ENCODE results near the gene CCDC14. TPM values are rescaled to one million over a fixed set of nuclear protein-coding genes. Genes with fewer than 3 reads are reported as not detected.

CCDC14 gene
- total RNA-seq, 1 donor from 2014 or later: 10.0 TPM

DNA sequence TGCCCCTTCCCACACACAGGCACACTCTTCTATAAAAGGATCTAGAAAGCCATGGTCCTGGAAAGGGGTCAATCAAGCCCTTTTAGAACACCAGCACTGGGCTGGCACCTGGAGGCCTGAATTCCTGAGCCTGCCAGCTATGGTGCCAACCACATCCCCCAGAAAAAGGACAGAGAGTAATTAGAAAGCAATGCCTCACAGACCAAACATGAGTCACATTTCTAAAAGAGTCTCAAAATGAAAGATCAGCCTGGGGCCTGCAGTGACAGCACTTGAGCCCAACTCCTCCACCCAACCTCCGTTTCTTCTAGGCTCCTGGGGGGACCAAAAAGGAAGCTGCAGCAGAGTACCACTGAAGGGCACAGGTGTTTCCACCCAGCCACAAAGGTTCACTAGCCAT is 91.0 kb downstream of the CCDC14 start:
- intact Hi-C loops (cut with DNase I): no loop called here
- no peak for DNase-seq (ENCODE audit: low spot score)

DNA sequence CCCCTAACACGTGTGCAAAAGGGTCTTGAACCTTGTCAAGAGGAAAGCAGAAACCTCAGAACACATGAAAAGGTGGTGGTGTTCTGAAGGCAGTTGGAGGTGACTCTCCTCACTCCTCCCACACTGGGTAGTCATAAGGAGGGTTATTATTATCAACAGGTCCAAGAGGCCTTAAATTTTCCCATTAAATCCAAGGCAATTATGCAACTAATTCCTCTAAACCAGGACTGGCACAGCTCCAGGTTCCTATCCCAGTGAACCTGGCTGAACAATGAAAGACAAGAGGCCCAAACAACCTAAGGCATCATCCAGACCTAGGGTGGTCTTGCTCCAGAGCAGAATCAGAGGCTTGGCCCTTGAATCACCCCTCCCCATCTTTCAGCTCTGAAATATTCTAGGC is 91.9 kb downstream of the CCDC14 start:
- intact Hi-C loops (cut with DNase I): no loop called here
- no peak for DNase-seq (ENCODE audit: low spot score)

DNA sequence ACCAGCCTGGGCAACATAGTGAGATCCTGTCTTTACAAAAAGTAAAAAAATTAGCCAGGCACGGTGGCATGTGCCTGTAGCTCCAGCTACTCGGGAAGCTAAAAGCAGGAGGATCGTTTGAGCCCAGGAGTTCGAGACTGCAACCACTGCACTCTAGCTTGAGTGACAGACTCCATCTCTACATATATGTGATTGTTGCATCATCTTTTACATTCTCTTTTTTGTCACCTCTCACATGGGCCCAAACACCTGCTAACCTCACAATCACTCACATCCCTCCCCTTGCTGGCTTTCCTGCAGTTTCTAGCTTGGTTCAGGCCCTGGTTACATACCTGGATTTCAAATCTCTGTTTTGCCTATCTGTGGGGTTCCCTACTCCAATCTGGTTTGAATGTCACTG is 96.3 kb downstream of the CCDC14 start:
- DNase-seq (ENCODE audit: low spot score): no peak
- intact Hi-C loops (cut with DNase I): no loop called here

Other genes starting within 250 kb of the CCDC14 start
- 17.8 TPM for gene MYLK, start 76.9 kb downstream of the CCDC14 start, total RNA-seq
- gene ROPN1, start 30.9 kb upstream of the CCDC14 start, total RNA-seq: not detected
- gene KALRN, start 72.1 kb upstream of the CCDC14 start, total RNA-seq: 139 TPM